Hepatocyte (in vitro differentiated cells): Measurements from ENCODE around the gene KCNQ1.

ENCODE experiments used
- CTCF ChIP-seq: fragments of 200-600 bp; sonication (generic); IDR thresholded peaks from 2 replicates; pipeline ENCODE4 v1.5.1; 2016; ENCODE audit warnings: antibody characterized with exemption, mild to moderate bottlenecking; ENCODE audit not compliant: poor library complexity
- EZH2 ChIP-seq: fragments of 200-600 bp; sonication (generic); IDR thresholded peaks from 2 replicates; pipeline ENCODE4 v1.6.1; 2016; ENCODE audit warnings: antibody characterized with exemption, mild to moderate bottlenecking, borderline replicate concordance
- EZH2phosphoT487 ChIP-seq: fragments of 200-600 bp; sonication (generic); IDR thresholded peaks from one replicate; pipeline ENCODE4 v1.6.1; 2018; ENCODE audit warnings: antibody characterized with exemption, mild to moderate bottlenecking, low read depth, moderate library complexity; ENCODE audit not compliant: unreplicated experiment, severe bottlenecking

DNA sequence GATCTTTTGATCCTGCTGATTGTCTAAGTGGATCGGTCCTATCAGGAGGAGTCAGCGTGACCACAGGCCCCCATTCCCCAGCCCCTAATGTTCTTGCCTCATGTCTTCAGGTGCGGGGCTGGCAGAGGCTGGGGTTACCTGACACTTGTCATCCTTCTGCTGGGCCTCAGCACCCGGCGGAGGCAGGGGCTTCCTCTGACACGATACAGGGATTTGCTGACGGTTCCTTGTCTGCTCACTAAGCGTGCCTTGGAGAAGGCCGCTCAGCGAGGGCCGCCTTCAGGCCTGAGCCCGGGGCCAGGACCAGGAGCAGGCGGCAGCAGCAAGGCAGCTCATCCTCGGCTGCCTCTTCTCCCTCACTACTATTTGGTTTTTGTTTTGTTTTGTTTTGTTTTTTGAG, 300.7 kb downstream of the KCNQ1 start:
- TF ChIP-seq CTCF, result no peak
- TF ChIP-seq EZH2phosphoT487, result no peak
- no peak for TF ChIP-seq EZH2
